Esophagus muscularis mucosa (tissue), 4 donors: ENCODE results near the gene ZNF407.

Experiments
- CTCF ChIP-seq, 3 experiments: fragments of 200-600 bp in 2 of 3; fragments of 450-650 bp in 1 of 3; sonication (generic) in 2 of 3; IDR thresholded peaks; one replicate each; pipeline ENCODE4 v1.5.1; 2017 to 2019; ENCODE audit warnings: antibody characterized with exemption in 3 of 3, mild to moderate bottlenecking in 2 of 3, moderate library complexity in 1 of 3
- EP300 ChIP-seq: sonication (generic); formaldehyde crosslinking; IDR thresholded peaks from one replicate; pipeline ENCODE4 v1.6.1; 2017; ENCODE audit warnings: antibody characterized with exemption
- POLR2A ChIP-seq: fragments of 450-650 bp; IDR thresholded peaks from one replicate; pipeline ENCODE4 v1.6.1; 2017; ENCODE audit warnings: antibody characterized with exemption, moderate library complexity, mild to moderate bottlenecking, low read depth
- POLR2AphosphoS5 ChIP-seq, 2 donors: sonication (generic); formaldehyde crosslinking; IDR thresholded peaks; one replicate each; pipeline ENCODE4 v1.6.1; 2017; ENCODE audit warnings: antibody characterized with exemption in 2 of 2

- TF ChIP-seq CTCF (IDR thresholded peaks at IDR 0.05) (no peak), POLR2AphosphoS5 (IDR thresholded peaks at IDR 0.05) (no peak), POLR2A (no peak), EP300 (no peak)
These were observed 477.3 kb downstream of the ZNF407 start for GRCh38 chr18:75075016-75075305.
